ENCODE measurements around the gene DKC1.
"Not testable (repeated sequence)": the region's sequence is repeated elsewhere in the genome, so short reads cannot be mapped to it uniquely, and the experiment has no call there.

Gene DKC1

DNA sequence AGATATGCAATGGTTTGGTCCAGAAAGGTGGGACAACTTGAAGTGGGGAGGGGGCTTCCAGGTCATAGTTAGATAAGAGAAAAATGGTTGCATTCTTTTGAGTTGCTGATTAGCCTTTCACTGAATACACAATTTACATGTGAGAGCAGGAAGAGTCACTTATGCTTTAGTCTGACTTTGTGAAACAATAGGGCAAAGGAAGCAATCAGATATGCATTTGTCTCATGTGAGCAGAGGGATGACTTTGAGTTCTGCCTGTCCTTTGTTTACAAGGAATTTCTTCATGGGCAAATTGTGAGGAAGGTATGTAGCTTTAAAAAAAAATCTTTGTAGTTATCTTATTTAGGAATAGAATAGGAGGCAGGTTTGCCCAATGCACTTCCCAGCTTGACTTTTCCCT is 58.9 kb downstream of the DKC1 start:
- no peak for DNase-seq

DNA sequence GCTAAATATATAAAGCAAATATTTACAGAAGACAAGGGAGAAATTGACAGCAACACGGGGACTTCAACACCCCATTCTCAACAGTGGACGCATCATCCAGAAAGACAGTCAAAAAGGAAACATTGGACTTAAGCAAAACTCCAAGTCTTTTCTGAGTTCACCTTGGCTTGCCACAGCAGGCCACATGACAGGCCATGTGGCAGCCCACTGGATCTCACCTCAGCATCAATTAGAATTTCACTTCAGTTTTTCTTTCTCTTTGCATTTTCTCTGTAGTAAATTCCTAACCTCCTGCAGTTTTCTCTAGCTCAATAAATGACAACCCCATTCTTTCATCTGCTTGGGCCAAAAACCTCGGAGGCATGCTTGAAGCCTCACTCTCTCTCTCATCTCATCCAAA is 59.4 kb downstream of the DKC1 start:
- DNase-seq: no peak

DNA sequence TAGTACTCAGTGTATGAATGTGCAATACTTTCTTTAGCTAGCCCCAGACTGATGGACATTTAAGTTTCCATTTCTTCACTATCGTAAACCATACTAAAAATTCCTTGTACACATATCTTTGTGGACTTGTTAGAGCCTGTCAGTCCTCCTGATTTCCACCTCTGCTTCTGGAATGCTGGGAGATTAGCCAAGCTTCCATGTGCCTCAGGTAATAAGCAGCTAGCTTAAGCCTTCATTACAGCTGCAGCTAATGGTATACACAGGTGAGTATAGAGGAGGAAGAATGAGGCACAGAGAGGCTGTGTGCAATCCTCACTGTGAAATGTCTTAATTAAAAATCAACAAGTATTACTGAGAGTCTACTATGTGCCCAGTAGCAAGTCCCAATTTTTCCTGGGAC is 62.0 kb downstream of the DKC1 start:
- no peak for DNase-seq

DNA sequence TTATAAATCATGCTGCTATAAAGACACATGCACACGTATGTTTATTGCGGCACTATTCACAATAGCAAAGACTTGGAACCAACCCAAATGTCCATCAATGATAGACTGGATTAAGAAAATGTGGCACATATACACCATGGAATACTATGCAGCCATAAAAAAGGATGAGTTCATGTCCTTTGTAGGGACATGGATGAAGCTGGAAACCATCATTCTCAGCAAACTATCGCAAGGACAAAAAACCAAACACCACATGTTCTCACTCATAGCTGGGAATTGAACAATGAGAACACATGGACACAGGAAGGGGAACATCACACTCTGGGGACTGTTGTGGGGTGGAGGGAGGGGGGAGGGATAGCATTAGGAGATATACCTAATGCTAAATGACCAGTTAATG is 62.9 kb downstream of the DKC1 start:
- DNase-seq: not testable (repeated sequence)

Measured in RPMI8226 (cell line).